Measurements from ENCODE around the gene RANBP17.

Gene RANBP17

GRCh38 chr5:171264843-171265242, 403.0 kb downstream of the RANBP17 start:
- no CpG with 5 or more reads among the region's 2 CpGs for WGBS (ENCODE audit: extremely low coverage, insufficient coverage, low lambda C conversion rate)
- H3K4ac ChIP-seq (ENCODE audit: low read depth, low read length) = no peak overlapping the region

GRCh38 chr5:171268700-171269620, 407.1 kb downstream of the RANBP17 start:
- H2BK120ac ChIP-seq (ENCODE audit: low read depth, low read length) = no peak overlapping the region
- no peak overlapping the region for H2BK5ac ChIP-seq (ENCODE audit: low read length)
- no peaks in the 10 kb centered on the region for H3K36me3 ChIP-seq (ENCODE audit: control insufficient read depth, insufficient read depth, low read length)
- no peak overlapping the region for H3K18ac ChIP-seq (ENCODE audit: low read length)
- no peak overlapping the region for H2AK5ac ChIP-seq (ENCODE audit: low read length)
- no peak overlapping the region for H3K9ac ChIP-seq (ENCODE audit: low read length)
- H3K56ac ChIP-seq (ENCODE audit: low read length) = no peak overlapping the region
- WGBS (ENCODE audit: extremely low coverage, insufficient coverage, low lambda C conversion rate) = no CpG with 5 or more reads among the region's 7 CpGs
- H3K4me3 ChIP-seq (ENCODE audit: low read length) = no peak overlapping the region
- H4K8ac ChIP-seq (ENCODE audit: low read depth, low read length) = no peak overlapping the region
- no peaks in the 10 kb centered on the region for H3K79me1 ChIP-seq (ENCODE audit: low read length)
- no peaks in the 10 kb centered on the region for H3K4me1 ChIP-seq (ENCODE audit: control insufficient read depth, low read depth, low read length)
- H4K5ac ChIP-seq (ENCODE audit: low read length) = no peak overlapping the region
- no peaks in the 10 kb centered on the region for H3K27me3 ChIP-seq (ENCODE audit: insufficient read depth, low read length, poor library complexity)
- H3K4ac ChIP-seq (ENCODE audit: low read depth, low read length) = no peak overlapping the region
- H3K79me2 ChIP-seq (ENCODE audit: control insufficient read depth, insufficient read depth, low read length) = no peaks in the 10 kb centered on the region
- no peak overlapping the region for H3K4me2 ChIP-seq (ENCODE audit: low read length)
- H3K23ac ChIP-seq (ENCODE audit: low read length) = no peak overlapping the region
- H2BK15ac ChIP-seq (replicated peaks; ENCODE audit: low read depth) = no peak overlapping the region
- no peak for DNase-seq
- H3K27ac ChIP-seq (ENCODE audit: low read depth, low read length) = no peak overlapping the region

More at GRCh38 chr5:171264843-171265242, 403.0 kb downstream of the RANBP17 start:
- no peak overlapping the region for H3K4me2 ChIP-seq (ENCODE audit: low read length)
- H2AK5ac ChIP-seq (ENCODE audit: low read length) = no peak overlapping the region
- no peaks in the 10 kb centered on the region for H3K4me1 ChIP-seq (ENCODE audit: control insufficient read depth, low read depth, low read length)
- no peak overlapping the region for H4K5ac ChIP-seq (ENCODE audit: low read length)
- H2BK15ac ChIP-seq (replicated peaks; ENCODE audit: low read depth) = no peak overlapping the region
- no peak overlapping the region for H2BK120ac ChIP-seq (ENCODE audit: low read depth, low read length)
- H2BK5ac ChIP-seq (ENCODE audit: low read length) = no peak overlapping the region
- no peak overlapping the region for H4K8ac ChIP-seq (ENCODE audit: low read depth, low read length)
- no peaks in the 10 kb centered on the region for H3K79me1 ChIP-seq (ENCODE audit: low read length)
- H3K18ac ChIP-seq (ENCODE audit: low read length) = no peak overlapping the region
- no peak overlapping the region for H3K23ac ChIP-seq (ENCODE audit: low read length)
- H3K27me3 ChIP-seq (ENCODE audit: insufficient read depth, low read length, poor library complexity) = no peaks in the 10 kb centered on the region
- no peak overlapping the region for H3K56ac ChIP-seq (ENCODE audit: low read length)
- no peaks in the 10 kb centered on the region for H3K79me2 ChIP-seq (ENCODE audit: control insufficient read depth, insufficient read depth, low read length)
- no peak for DNase-seq
- no peak overlapping the region for H3K4me3 ChIP-seq (ENCODE audit: low read length)
- no peaks in the 10 kb centered on the region for H3K36me3 ChIP-seq (ENCODE audit: control insufficient read depth, insufficient read depth, low read length)
- H3K9ac ChIP-seq (ENCODE audit: low read length) = no peak overlapping the region
- no peak overlapping the region for H3K27ac ChIP-seq (ENCODE audit: low read depth, low read length)

- WGBS (ENCODE audit: extremely low coverage, insufficient coverage, low lambda C conversion rate) = no CpG with 5 or more reads among the region's 2 CpGs
- Histone ChIP-seq H3K27ac (ENCODE audit: low read depth, low read length) (no peak overlapping the region), H3K36me3 (ENCODE audit: control insufficient read depth, insufficient read depth, low read length) (no peaks in the 10 kb centered on the region), H2BK15ac (replicated peaks; ENCODE audit: low read depth) (no peak overlapping the region), H3K4me3 (ENCODE audit: low read length) (no peak overlapping the region), H3K4me1 (ENCODE audit: control insufficient read depth, low read depth, low read length) (no peaks in the 10 kb centered on the region), H3K27me3 (ENCODE audit: insufficient read depth, low read length, poor library complexity) (no peaks in the 10 kb centered on the region), H3K18ac (ENCODE audit: low read length) (no peak overlapping the region), H2BK5ac (ENCODE audit: low read length) (no peak overlapping the region), H2AK5ac (ENCODE audit: low read length) (no peak overlapping the region), H3K56ac (ENCODE audit: low read length) (no peak overlapping the region), H3K23ac (ENCODE audit: low read length) (no peak overlapping the region), H3K4ac (ENCODE audit: low read depth, low read length) (no peak overlapping the region), H2BK120ac (ENCODE audit: low read depth, low read length) (no peak overlapping the region), H3K4me2 (ENCODE audit: low read length) (no peak overlapping the region), H3K79me2 (ENCODE audit: control insufficient read depth, insufficient read depth, low read length) (no peaks in the 10 kb centered on the region), H3K9ac (ENCODE audit: low read length) (no peak overlapping the region), H4K8ac (ENCODE audit: low read depth, low read length) (no peak overlapping the region), H3K79me1 (ENCODE audit: low read length) (no peaks in the 10 kb centered on the region), H4K5ac (ENCODE audit: low read length) (no peak overlapping the region)
- DNase-seq = peak; percentile 24
Observed at GRCh38 chr5:171269717-171270116, 407.9 kb downstream of the RANBP17 start.

GRCh38 chr5:171270136-171270535, 408.3 kb downstream of the RANBP17 start:
- no peak overlapping the region for H3K56ac ChIP-seq (ENCODE audit: low read length)
- no CpG with 5 or more reads among the region's 3 CpGs for WGBS (ENCODE audit: extremely low coverage, insufficient coverage, low lambda C conversion rate)
- no peak overlapping the region for H2BK15ac ChIP-seq (replicated peaks; ENCODE audit: low read depth)
- H4K8ac ChIP-seq (ENCODE audit: low read depth, low read length) = no peak overlapping the region
- H3K27me3 ChIP-seq (ENCODE audit: insufficient read depth, low read length, poor library complexity) = no peaks in the 10 kb centered on the region
- H3K23ac ChIP-seq (ENCODE audit: low read length) = no peak overlapping the region
- H3K4me2 ChIP-seq (ENCODE audit: low read length) = no peak overlapping the region
- no peak overlapping the region for H2BK5ac ChIP-seq (ENCODE audit: low read length)
- no peak for DNase-seq
- no peak overlapping the region for H2BK120ac ChIP-seq (ENCODE audit: low read depth, low read length)
- H3K36me3 ChIP-seq (ENCODE audit: control insufficient read depth, insufficient read depth, low read length) = no peaks in the 10 kb centered on the region
- no peak overlapping the region for H3K4ac ChIP-seq (ENCODE audit: low read depth, low read length)
- no peak overlapping the region for H4K5ac ChIP-seq (ENCODE audit: low read length)
- no peak overlapping the region for H2AK5ac ChIP-seq (ENCODE audit: low read length)
- no peak overlapping the region for H3K4me3 ChIP-seq (ENCODE audit: low read length)
- no peak overlapping the region for H3K27ac ChIP-seq (ENCODE audit: low read depth, low read length)
- H3K18ac ChIP-seq (ENCODE audit: low read length) = no peak overlapping the region
- H3K4me1 ChIP-seq (ENCODE audit: control insufficient read depth, low read depth, low read length) = no peaks in the 10 kb centered on the region
- no peaks in the 10 kb centered on the region for H3K79me1 ChIP-seq (ENCODE audit: low read length)
- no peaks in the 10 kb centered on the region for H3K79me2 ChIP-seq (ENCODE audit: control insufficient read depth, insufficient read depth, low read length)
- H3K9ac ChIP-seq (ENCODE audit: low read length) = no peak overlapping the region

GRCh38 chr5:171271798-171272197, 410.0 kb downstream of the RANBP17 start:
- Histone ChIP-seq H3K4me2 (ENCODE audit: low read length) (no peak overlapping the region), H3K79me2 (ENCODE audit: control insufficient read depth, insufficient read depth, low read length) (no peaks in the 10 kb centered on the region), H3K27ac (ENCODE audit: low read depth, low read length) (no peak overlapping the region), H3K4me3 (ENCODE audit: low read length) (no peak overlapping the region), H3K9ac (ENCODE audit: low read length) (no peak overlapping the region), H3K79me1 (ENCODE audit: low read length) (no peaks in the 10 kb centered on the region), H2AK5ac (ENCODE audit: low read length) (no peak overlapping the region), H3K27me3 (ENCODE audit: insufficient read depth, low read length, poor library complexity) (no peaks in the 10 kb centered on the region), H3K36me3 (ENCODE audit: control insufficient read depth, insufficient read depth, low read length) (no peaks in the 10 kb centered on the region), H3K4me1 (ENCODE audit: control insufficient read depth, low read depth, low read length) (no peaks in the 10 kb centered on the region), H3K56ac (ENCODE audit: low read length) (no peak overlapping the region), H3K18ac (ENCODE audit: low read length) (no peak overlapping the region), H4K5ac (ENCODE audit: low read length) (no peak overlapping the region), H3K4ac (ENCODE audit: low read depth, low read length) (no peak overlapping the region), H4K8ac (ENCODE audit: low read depth, low read length) (no peak overlapping the region), H2BK120ac (ENCODE audit: low read depth, low read length) (no peak overlapping the region), H2BK5ac (ENCODE audit: low read length) (no peak overlapping the region), H3K23ac (ENCODE audit: low read length) (no peak overlapping the region), H2BK15ac (replicated peaks; ENCODE audit: low read depth) (no peak overlapping the region)
- no CpG with 5 or more reads among the region's 3 CpGs for WGBS (ENCODE audit: extremely low coverage, insufficient coverage, low lambda C conversion rate)
- no peak for DNase-seq
